Posterior vena cava (tissue), 2 donors: ENCODE results near the gene ANKMY2. TPM values are rescaled to one million over a fixed set of nuclear protein-coding genes. Genes with fewer than 3 reads are reported as not detected.

Source experiments
- DNase-seq: peaks from one replicate; pipeline ENCODE4 v3.0.0-alpha.2; 2020; ENCODE audit warnings: low spot score
- intact Hi-C, 2 donors: fragments of 100-400 bp; cut with DNase I; formaldehyde crosslinking; loops; one replicate each; pipeline versions ENCODE4 v1.14.1 to v1.14.2; 2022 to 2023
- total RNA-seq, 2 donors: library from RNA; stranded (reverse); fragmentation: NEBNext Ultra II Directional; extraction: Animal tissue kit (Norgen Biotek cat#: 25700); gene quantifications; one replicate each; pipeline ENCODE4 v1.2.1, GENCODE V29; 2021
- donor health status: DM: yes; HTN: yes; CAD: no.
- donor health status: DM: yes; HTN: yes; CAD: no.

Gene ANKMY2
- total RNA-seq, 2 donors from 2014 or later, result 14.6 to 14.8 TPM

DNA sequence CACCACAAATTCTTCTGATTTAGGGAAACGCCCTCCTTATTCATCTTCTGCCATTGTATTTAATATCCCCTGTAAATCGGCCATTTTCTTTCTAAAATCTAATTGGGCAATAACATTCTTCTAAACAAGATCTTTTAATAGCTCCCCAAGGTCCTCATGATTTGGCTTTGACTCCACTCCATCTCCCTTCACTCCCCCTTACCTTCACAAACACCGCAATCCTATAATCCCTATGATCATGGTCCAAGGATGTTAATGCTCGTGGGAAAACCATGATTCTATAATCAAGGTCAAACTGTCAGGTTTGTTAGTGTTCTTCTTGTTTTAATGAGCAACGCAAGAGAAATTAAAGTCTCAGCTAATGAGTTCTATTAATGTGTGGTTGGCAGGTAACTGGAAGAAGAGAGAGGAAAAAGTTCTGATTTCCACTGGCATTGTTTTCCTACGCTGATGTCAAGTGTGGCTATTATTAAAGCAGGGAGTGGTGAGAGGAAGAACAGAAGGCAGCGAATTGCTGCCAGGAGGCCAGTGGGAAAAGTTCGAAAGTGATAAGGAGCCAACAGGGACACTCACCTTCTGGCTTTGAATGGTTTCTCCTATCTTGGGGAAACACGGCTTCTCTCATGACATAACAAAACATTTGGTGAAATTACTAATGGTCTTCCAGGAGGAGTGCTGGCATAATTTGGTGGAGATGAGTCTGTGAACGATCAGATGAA, 90.9 kb downstream of the ANKMY2 start:
- no peak for DNase-seq
- intact Hi-C loops, result no loop called here

DNA sequence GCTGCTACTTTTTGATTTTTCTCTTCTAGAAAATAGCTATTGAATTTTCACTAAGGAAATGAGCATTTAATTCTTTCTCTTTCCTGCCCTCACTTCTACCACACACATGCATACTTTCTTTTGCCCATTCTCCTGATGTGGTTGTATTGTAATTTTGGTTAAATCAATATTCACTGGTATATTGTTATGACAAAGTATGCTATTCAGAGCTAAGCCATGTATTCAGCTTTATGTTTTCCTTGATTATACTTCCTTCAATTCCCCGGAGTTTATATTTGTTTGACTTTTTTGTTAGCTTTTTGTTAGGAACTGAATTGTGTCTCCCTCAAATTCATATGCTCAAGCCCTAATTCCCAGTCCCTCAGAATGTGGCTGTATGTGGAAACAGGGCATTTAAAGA, 94.9 kb downstream of the ANKMY2 start:
- no peak for DNase-seq
- intact Hi-C loops, result no loop called here

Other genes starting within 250 kb of the ANKMY2 start
- gene CRPPA, start 224.2 kb downstream of the ANKMY2 start, total RNA-seq, result 1 to 10 TPM; 4.7 to 5.3 TPM
- not detected for gene SOSTDC1, start 180.0 kb downstream of the ANKMY2 start, total RNA-seq
- gene LRRC72, start 118.9 kb downstream of the ANKMY2 start, total RNA-seq, result not detected
- gene BZW2, start 427 bp upstream of the ANKMY2 start, total RNA-seq, result 10 to 100 TPM; 25.1 to 31.3 TPM
- gene TSPAN13, start 108.0 kb upstream of the ANKMY2 start, total RNA-seq, result 1 to 10 TPM; 7.8 to 8.5 TPM
- not detected for gene AGR2, start 159.2 kb upstream of the ANKMY2 start, total RNA-seq
- not detected for gene AGR3, start 236.2 kb upstream of the ANKMY2 start, total RNA-seq